Measurements from ENCODE around the gene ZNF883. TPM values are rescaled to one million over a fixed set of nuclear protein-coding genes. Genes with fewer than 3 reads are reported as not detected.
"Not testable (repeated sequence)": the region's sequence is repeated elsewhere in the genome, so short reads cannot be mapped to it uniquely, and the experiment has no call there.

Gene ZNF883
- 1 to 10 TPM in 1 of 4 donors, under 1 TPM in 3; 0.62 to 1.2 (median 0.90) TPM for total RNA-seq

DNA sequence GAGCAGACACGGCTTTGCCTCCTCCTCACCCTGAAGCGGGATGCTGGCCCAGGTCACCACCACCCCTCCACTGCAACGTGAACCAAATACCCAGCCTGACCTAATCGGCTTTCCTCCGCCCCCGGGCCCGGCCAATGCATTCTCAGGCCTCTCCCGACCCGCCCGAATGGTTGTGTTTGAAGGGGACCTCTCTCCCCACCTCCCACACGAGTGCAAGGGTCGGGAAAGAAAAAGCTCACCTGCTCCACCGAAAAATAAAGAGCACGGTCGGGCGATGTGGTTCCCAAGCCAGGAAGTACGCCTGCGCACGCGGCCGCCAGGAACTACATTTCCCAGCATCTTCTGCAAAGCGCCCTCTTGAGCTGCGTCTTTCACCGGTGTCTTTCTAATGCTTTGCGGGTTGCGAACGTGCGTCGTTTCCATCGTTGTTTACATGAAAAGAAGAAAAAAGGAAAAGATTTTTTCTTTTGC lies at the start of gene ZNF883:
Gene ZNF883, minus strand, starts transcription at position 282 of the 471 bp plus-strand sequence.
- Histone ChIP-seq H3K4me1 (no peaks in the 10 kb centered on the region), H3K36me3 (peaks cover 0 to 31% of the 10 kb centered on the region in 2 donors), H3K9me3 (peaks cover 0 to 68% (median 5%) of the 10 kb centered on the region in 3 donors), H3K27me3 (no peaks in the 10 kb centered on the region), H3K4me3 (peak within 1 kb of the TSS in 1 of 2 donors; percentile 40), H3K27ac (no peak within 1 kb of the TSS)
- WGBS, 2 donors (ENCODE audit: low coverage in 1 of 2): 3% methylated on average over 14 of the region's 30 CpGs; no CpG with 5 or more reads in 1 of the 2 donors
- no peak for ATAC-seq
- TF ChIP-seq POLR2A (IDR thresholded peaks at IDR 0.05) (no peak), EP300 (IDR thresholded peaks at IDR 0.05) (no peak), POLR2AphosphoS5 (IDR thresholded peaks at IDR 0.05) (no peak), CTCF (IDR thresholded peaks at IDR 0.05) (no peak)

- WGBS, 2 donors (ENCODE audit: low coverage in 1 of 2): 48 to 62% methylated on average over 8 to 17 of the region's 33 CpGs
- peaks cover 0 to 29% (median 0%) of the 10 kb centered on the region in 3 donors for H3K9me3 ChIP-seq
- not testable (repeated sequence) for H3K4me3 ChIP-seq, H3K4me1 ChIP-seq, H3K27ac ChIP-seq, ATAC-seq, H3K36me3 ChIP-seq
- H3K27me3 ChIP-seq: peaks cover 37% of the 10 kb centered on the region
These were observed 49.3 kb upstream of the ZNF883 start for GRCh38 chr9:113061072-113061850.

DNA sequence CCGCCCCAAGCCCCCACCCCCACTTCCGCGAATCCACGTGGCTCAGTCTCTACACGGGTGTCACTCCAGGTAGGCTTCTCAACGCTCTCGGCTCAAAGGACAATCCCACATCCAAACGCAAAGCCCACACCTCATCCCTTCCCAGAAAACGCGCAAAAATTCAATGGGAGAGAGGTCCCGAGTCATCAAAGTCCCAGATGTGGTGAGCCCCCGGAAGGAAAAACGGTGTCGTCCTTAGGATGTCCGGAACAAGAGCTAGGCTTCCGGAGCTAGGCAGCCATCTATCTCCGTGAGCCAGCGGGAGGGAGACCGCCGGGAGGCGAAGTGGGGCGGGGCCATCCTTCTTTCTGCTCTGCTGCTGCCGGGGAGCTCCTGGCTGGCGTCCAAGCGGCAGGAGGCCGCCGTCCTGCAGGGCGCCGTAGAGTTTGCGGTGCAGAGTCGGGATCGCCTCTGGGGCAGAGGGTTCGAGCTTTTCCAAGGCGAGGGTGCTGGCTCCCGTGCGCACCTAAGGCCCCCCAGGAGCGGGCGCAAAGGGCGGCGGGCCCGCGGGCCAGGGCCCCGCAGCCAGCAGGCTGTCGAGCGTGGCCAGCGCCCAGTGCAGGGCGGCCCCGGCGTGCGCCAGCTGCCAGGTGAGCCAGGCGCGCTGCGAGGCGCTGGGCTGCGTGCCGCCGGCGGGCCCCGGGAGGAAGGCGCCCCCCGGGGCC lies 47.7 kb upstream of the ZNF883 start:
- Histone ChIP-seq H3K9me3 (peaks cover 0 to 44% (median 0%) of the 10 kb centered on the region in 3 donors), H3K27me3 (peaks cover 37% of the 10 kb centered on the region), H3K4me3 (peak overlapping the region in 1 of 2 donors; percentile 16), H3K4me1 (peaks cover 0 to 18% (median 0%) of the 10 kb centered on the region in 3 donors)
- 18% methylated on average over 11 of the region's 61 CpGs; no CpG with 5 or more reads in 1 of the 2 donors for WGBS, 2 donors (ENCODE audit: low coverage in 1 of 2)
- H3K27ac ChIP-seq, H3K36me3 ChIP-seq, ATAC-seq: not testable (repeated sequence)

GRCh38 chr9:113057193-113057592 lies 45.2 kb upstream of the ZNF883 start:
- peak overlapping the region; percentile 68 to 98 for H3K4me3 ChIP-seq
- peaks cover 0 to 17% of the 10 kb centered on the region in 2 donors for H3K36me3 ChIP-seq
- ATAC-seq: no peak
- TF ChIP-seq EP300 (IDR thresholded peaks at IDR 0.05) (no peak), POLR2A (IDR thresholded peaks at IDR 0.05) (no peak), POLR2AphosphoS5 (IDR thresholded peaks at IDR 0.05) (no peak), CTCF (IDR thresholded peaks at IDR 0.05) (no peak)
- peaks cover 0 to 60% (median 0%) of the 10 kb centered on the region in 3 donors for H3K9me3 ChIP-seq
- peaks cover 0 to 18% (median 0%) of the 10 kb centered on the region in 3 donors for H3K4me1 ChIP-seq
- peaks cover 27% of the 10 kb centered on the region for H3K27me3 ChIP-seq
- 31 to 64% methylated on average over 3 to 5 of the region's 5 CpGs for WGBS, 2 donors (ENCODE audit: low coverage in 1 of 2)
- peak overlapping the region; percentile 55 to 83 (median 78) for H3K27ac ChIP-seq

DNA sequence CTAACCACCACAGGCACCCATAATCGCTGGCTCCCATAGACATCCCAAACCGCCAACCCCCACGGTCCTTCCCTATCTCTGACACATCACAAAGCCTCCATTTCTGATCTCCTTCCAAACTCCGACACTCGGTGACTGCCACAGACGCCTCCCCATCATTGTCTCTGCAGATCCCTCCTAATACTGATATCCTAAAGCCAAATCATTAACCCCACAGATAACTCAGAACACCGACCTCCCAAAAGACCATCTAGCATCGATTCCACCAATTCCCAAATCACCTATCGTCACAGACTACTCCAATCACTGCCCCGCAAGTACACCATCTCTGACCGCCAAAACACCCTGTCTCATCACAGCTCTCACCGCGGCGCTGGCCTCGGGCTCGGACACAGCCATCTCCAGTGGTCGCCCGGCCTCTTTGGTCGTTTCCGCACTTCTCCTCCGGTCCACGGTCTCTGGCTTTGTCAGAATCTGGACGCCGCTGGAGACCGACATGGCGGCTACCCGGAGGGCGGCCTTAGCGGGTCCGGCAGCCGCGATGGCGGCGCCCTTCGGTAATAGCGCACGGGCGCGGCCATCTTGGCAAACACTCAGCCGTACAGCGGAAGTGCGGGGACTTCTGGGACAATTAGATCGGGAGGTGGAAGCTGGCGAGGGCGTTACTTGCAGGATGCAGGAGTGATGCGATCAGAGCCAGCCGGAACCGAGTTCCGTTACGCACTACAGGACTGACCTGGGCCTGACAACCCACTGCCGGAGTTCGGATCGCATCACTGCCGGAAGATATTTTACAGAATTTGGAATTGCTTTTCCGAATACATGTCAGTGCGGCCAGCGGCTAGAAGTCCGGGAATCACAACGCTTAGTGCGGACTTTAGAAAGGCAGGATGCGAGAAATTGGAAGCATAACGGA lies 44.5 kb upstream of the ZNF883 start, which contains the start of gene ZFP37:
Gene ZFP37, minus strand, starts transcription at position 534 of the 916 bp plus-strand sequence. Its CDS starts 36 bp downstream, at position 498.
- Histone ChIP-seq H3K27ac (peak within 1 kb of the TSS; percentile 55 to 83 (median 78)), H3K27me3 (peaks cover 20% of the 10 kb centered on the region), H3K4me3 (peak within 1 kb of the TSS; percentile 68 to 98), H3K36me3 (peaks cover 0 to 24% of the 10 kb centered on the region in 2 donors), H3K4me1 (peaks cover 0 to 18% (median 0%) of the 10 kb centered on the region in 3 donors), H3K9me3 (peaks cover 0 to 68% (median 0%) of the 10 kb centered on the region in 3 donors)
- ATAC-seq: peak; percentile 100
- no peak for TF ChIP-seq POLR2A (IDR thresholded peaks at IDR 0.05)
- TF ChIP-seq POLR2AphosphoS5 (IDR thresholded peaks at IDR 0.05): peak; percentile 83
- TF ChIP-seq EP300 (IDR thresholded peaks at IDR 0.05): no peak
- TF ChIP-seq CTCF (IDR thresholded peaks at IDR 0.05): peak in 1 of 4 experiments; percentile 28
- WGBS, 2 donors (ENCODE audit: low coverage in 1 of 2): 3 to 6% methylated on average over 26 to 36 of the region's 62 CpGs

Data from gastroesophageal sphincter (tissue), 4 donors.